Keratinocyte (primary cell): ENCODE data around the gene GPATCH4. TPM values are rescaled to one million over a fixed set of nuclear protein-coding genes. Genes with fewer than 3 reads are reported as not detected.

Source experiments
- DNase-seq: peaks from one replicate; pipeline ENCODE4 v3.0.0-alpha.2; 2011; ENCODE audit warnings: low read depth, missing footprints, low spot score
- FAIRE-seq: peaks from 2 replicates; lab custom pipeline; 2011; peaks lifted over from hg19 to GRCh38; lab: Jason Lieb, UNC
- H2AFZ ChIP-seq: 2 replicates; pipeline ENCODE4 v1.6.0; 2012; ENCODE audit warnings: low read length, control low read depth, inconsistent platforms; ENCODE audit not compliant: control insufficient read depth
- H3K27ac ChIP-seq: 2 replicates; pipeline ENCODE4 v1.5.1; 2011; ENCODE audit warnings: low read length; ENCODE audit not compliant: control insufficient read depth, insufficient read depth
- H3K27me3 ChIP-seq: 3 replicates; pipeline ENCODE4 v1.6.0; 2011; ENCODE audit warnings: low read length; ENCODE audit not compliant: control insufficient read depth, insufficient read depth; ENCODE audit errors: extremely low read depth
- H3K36me3 ChIP-seq, 2 experiments: 2 replicates in 1 of 2; 3 replicates in 1 of 2; pipeline ENCODE4 v1.5.1; 2011; ENCODE audit warnings: low read length in 2 of 2, mild to moderate bottlenecking in 1 of 2; ENCODE audit not compliant: control insufficient read depth in 2 of 2, insufficient read depth in 2 of 2; ENCODE audit errors: extremely low read depth in 1 of 2
- H3K4me1 ChIP-seq: 3 replicates; pipeline ENCODE4 v1.5.1; 2011; ENCODE audit warnings: low read length; ENCODE audit not compliant: control insufficient read depth, insufficient read depth; ENCODE audit errors: extremely low read depth
- H3K4me2 ChIP-seq: 3 replicates; pipeline ENCODE4 v1.6.0; 2011; ENCODE audit warnings: low read depth, low read length; ENCODE audit not compliant: control insufficient read depth, insufficient read depth; ENCODE audit errors: extremely low read depth
- H3K4me3 ChIP-seq, 3 experiments: fragments of 200-600 bp in 1 of 3; sonication (generic) in 1 of 3; 2 replicates in 2 of 3; 3 replicates in 1 of 3; pipeline ENCODE4 v1.5.1; 2011 to 2016; ENCODE audit warnings: low read length in 3 of 3, mild to moderate bottlenecking in 3 of 3, control low read depth in 2 of 3, inconsistent platforms in 1 of 3, low read depth in 1 of 3, mixed read lengths in 1 of 3, mixed run types in 1 of 3, moderate library complexity in 1 of 3; ENCODE audit not compliant: control insufficient read depth in 2 of 3, insufficient read depth in 2 of 3; ENCODE audit errors: extremely low read depth in 1 of 3
- H3K79me2 ChIP-seq: 2 replicates; pipeline ENCODE4 v1.6.0; 2012; ENCODE audit warnings: low read length; ENCODE audit not compliant: control insufficient read depth, insufficient read depth
- H3K9ac ChIP-seq: 3 replicates; pipeline ENCODE4 v1.6.0; 2011; ENCODE audit warnings: low read length; ENCODE audit not compliant: control insufficient read depth, insufficient read depth; ENCODE audit errors: extremely low read depth
- H3K9me1 ChIP-seq: 3 replicates; pipeline ENCODE4 v1.6.0; 2011; ENCODE audit warnings: low read length; ENCODE audit not compliant: control insufficient read depth, insufficient read depth; ENCODE audit errors: extremely low read depth
- H3K9me3 ChIP-seq: 2 replicates; pipeline ENCODE4 v1.5.1; 2012; ENCODE audit warnings: low read depth, low read length; ENCODE audit not compliant: control insufficient read depth
- H4K20me1 ChIP-seq: 3 replicates; pipeline ENCODE4 v1.6.0; 2011; ENCODE audit warnings: low read length; ENCODE audit not compliant: control insufficient read depth, insufficient read depth; ENCODE audit errors: extremely low read depth
- EZH2 ChIP-seq: IDR thresholded peaks from one replicate; pipeline ENCODE4 v1.6.1; 2012; ENCODE audit warnings: inconsistent platforms, mild to moderate bottlenecking, low read length, moderate library complexity
- dilution Hi-C: fragments of 300-500 bp; cut with MboI; formaldehyde crosslinking; loops from one replicate; pipeline ENCODE4 v1.7.0; 2020; ENCODE audit warnings: low sequenced_read_pairs; ENCODE audit not compliant: extremely low pct_ligation_motif_present
- polyA plus RNA-seq, 5 experiments: library from polyadenylated mRNA; depleted of rRNA in 3 of 5; stranded (reverse) in 3 of 5; stranded (forward) in 1 of 5; unstranded in 1 of 5; fragments of >200 nt; gene quantifications; 1 replicate in 1 of 5; 2 replicates in 3 of 5; 3 replicates in 1 of 5; pipeline versions ENCODE4 v1.2.1 to v1.2.3, GENCODE V29; 2011 to 2012; ENCODE audit warnings: missing spikeins in 2 of 5, low read depth in 1 of 5, low replicate concordance in 1 of 5
- TF ChIP-seq, protein P1 (sequence below), 3 experiments: IDR thresholded peaks in 1 of 3; conservative IDR thresholded peaks in 1 of 3; optimal IDR thresholded peaks in 1 of 3; 2 replicates in 2 of 3; 3 replicates in 1 of 3; pipeline versions ENCODE3 to v1.5.1; 2011; ENCODE audit warnings: low read length in 3 of 3, mild to moderate bottlenecking in 3 of 3, moderate library complexity in 2 of 3, control low read depth in 1 of 3, inconsistent platforms in 1 of 3; ENCODE audit not compliant: insufficient read depth in 2 of 3; ENCODE audit errors: extremely low read depth in 1 of 3

GPATCH4 gene
- polyA plus RNA-seq, 1 donor (not counting 4 experiments of a cell fraction or from before 2014, with no cell fraction given): 43.5 TPM

DNA sequence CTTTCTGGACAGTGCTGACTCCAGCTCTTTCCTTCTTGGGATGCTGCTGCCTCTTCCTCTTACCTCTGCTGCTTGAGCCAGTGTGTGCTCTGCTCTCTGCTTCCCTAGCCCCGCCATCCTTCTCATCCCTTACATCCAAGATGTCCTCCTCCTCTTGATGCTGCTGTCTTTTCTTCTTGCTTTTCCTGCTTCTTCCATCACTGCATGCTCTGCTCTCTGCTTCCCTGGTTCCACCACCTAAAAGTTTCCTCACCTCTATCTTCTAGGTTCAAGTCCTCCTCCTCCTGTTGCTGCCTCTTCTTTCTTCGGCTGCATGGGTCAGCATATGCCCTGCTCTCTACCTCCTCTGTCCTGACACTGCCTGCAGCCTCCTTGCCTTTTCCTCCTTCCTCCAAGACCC is 6.3 kb downstream of the GPATCH4 start:
- FAIRE-seq: no peak
- dilution Hi-C loops: no loop called here
- no peak overlapping the region for H3K27ac ChIP-seq

DNA sequence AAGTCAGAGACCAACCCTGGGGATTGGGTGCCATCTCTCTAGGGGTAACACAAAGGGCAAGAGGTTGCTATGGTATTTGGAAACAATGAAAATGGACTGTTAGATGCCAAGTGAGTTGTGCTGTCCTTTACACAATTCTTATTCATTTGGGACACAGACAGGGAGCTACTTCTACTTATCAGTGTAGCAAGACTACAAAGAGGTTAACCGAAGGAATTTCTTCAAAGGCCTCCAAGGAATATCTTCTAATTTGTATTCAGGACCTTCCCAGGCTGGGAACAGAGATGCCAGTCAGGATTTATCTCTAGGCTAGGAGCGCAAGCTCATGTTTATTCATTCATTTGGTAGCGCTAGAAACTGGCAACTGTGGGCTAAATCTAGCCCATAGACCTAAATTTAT is 7.1 kb downstream of the GPATCH4 start:
- no peak overlapping the region for H3K4me2 ChIP-seq
- peaks cover 15% of the 10 kb centered on the region for H3K79me2 ChIP-seq
- no peak overlapping the region for H3K27ac ChIP-seq
- no peak for TF ChIP-seq EZH2
- TF ChIP-seq, protein P1, sequence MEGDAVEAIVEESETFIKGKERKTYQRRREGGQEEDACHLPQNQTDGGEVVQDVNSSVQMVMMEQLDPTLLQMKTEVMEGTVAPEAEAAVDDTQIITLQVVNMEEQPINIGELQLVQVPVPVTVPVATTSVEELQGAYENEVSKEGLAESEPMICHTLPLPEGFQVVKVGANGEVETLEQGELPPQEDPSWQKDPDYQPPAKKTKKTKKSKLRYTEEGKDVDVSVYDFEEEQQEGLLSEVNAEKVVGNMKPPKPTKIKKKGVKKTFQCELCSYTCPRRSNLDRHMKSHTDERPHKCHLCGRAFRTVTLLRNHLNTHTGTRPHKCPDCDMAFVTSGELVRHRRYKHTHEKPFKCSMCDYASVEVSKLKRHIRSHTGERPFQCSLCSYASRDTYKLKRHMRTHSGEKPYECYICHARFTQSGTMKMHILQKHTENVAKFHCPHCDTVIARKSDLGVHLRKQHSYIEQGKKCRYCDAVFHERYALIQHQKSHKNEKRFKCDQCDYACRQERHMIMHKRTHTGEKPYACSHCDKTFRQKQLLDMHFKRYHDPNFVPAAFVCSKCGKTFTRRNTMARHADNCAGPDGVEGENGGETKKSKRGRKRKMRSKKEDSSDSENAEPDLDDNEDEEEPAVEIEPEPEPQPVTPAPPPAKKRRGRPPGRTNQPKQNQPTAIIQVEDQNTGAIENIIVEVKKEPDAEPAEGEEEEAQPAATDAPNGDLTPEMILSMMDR (optimal IDR thresholded peaks at IDR 0.05 in 1 of 3, IDR thresholded peaks at IDR 0.05 in 1 of 3, conservative IDR thresholded peaks at IDR 0.05 in 1 of 3; ENCODE audit: extremely low read depth in 1 of 3, insufficient read depth in 2 of 3, low read length in 3 of 3): no peak
- no peaks in the 10 kb centered on the region for H3K27me3 ChIP-seq
- H3K9me3 ChIP-seq: no peaks in the 10 kb centered on the region
- peaks cover 11% of the 10 kb centered on the region for H3K4me1 ChIP-seq
- no peaks in the 10 kb centered on the region for H4K20me1 ChIP-seq
- no peak overlapping the region for H3K4me3 ChIP-seq
- no peak for DNase-seq
- no peak for FAIRE-seq
- dilution Hi-C loops: no loop called here
- no peaks in the 10 kb centered on the region for H3K9me1 ChIP-seq
- no peak overlapping the region for H2AFZ ChIP-seq
- no peak overlapping the region for H3K9ac ChIP-seq
- peaks cover 43 to 45% of the 10 kb centered on the region in 2 experiments for H3K36me3 ChIP-seq

More for the DNA sequence above, 6.3 kb downstream of the GPATCH4 start:
- Histone ChIP-seq H3K4me2 (no peak overlapping the region), H3K9ac (no peak overlapping the region), H3K4me1 (peaks cover 18% of the 10 kb centered on the region), H3K9me1 (no peaks in the 10 kb centered on the region), H3K27me3 (no peaks in the 10 kb centered on the region), H3K36me3 (peaks cover 43 to 45% of the 10 kb centered on the region in 2 experiments), H4K20me1 (no peaks in the 10 kb centered on the region), H2AFZ (no peak overlapping the region), H3K79me2 (peaks cover 23% of the 10 kb centered on the region), H3K4me3 (no peak overlapping the region), H3K9me3 (no peaks in the 10 kb centered on the region)
- no peak for TF ChIP-seq EZH2
- TF ChIP-seq, protein P1 (optimal IDR thresholded peaks at IDR 0.05 in 1 of 3, IDR thresholded peaks at IDR 0.05 in 1 of 3, conservative IDR thresholded peaks at IDR 0.05 in 1 of 3; ENCODE audit: extremely low read depth in 1 of 3, insufficient read depth in 2 of 3, low read length in 3 of 3): no peak
- DNase-seq: no peak
